Breast epithelium (tissue), 4 donors: Measurements from ENCODE around the gene TNS1. TPM values are rescaled to one million over a fixed set of nuclear protein-coding genes. Genes with fewer than 3 reads are reported as not detected.
A peak's percentile ranks its signal among the peaks of the same experiment; 100 is the strongest.

Source experiments
- DNase-seq, 2 donors: peaks; one replicate each; pipeline ENCODE4 v3.0.0-alpha.2; 2019; ENCODE audit warnings: low spot score in 2 of 2
- H3K27ac ChIP-seq, 2 donors: fragments of 200-600 bp; sonication (generic) in 1 of 2; one replicate each; pipeline ENCODE4 v1.5.1; 2016 to 2019; ENCODE audit warnings: mild to moderate bottlenecking in 1 of 2
- H3K27me3 ChIP-seq, 2 donors: fragments of 200-600 bp; sonication (generic) in 1 of 2; one replicate each; pipeline versions ENCODE4 v1.5.1 to v1.6.0; 2017 to 2019; ENCODE audit warnings: control low read depth in 1 of 2, mild to moderate bottlenecking in 1 of 2
- H3K36me3 ChIP-seq: fragments of 200-600 bp; one replicate; pipeline ENCODE4 v1.5.1; 2019
- H3K4me1 ChIP-seq, 2 donors: fragments of 200-600 bp; sonication (generic); one replicate each; pipeline ENCODE4 v1.5.1; 2016 to 2019; ENCODE audit warnings: control low read depth in 1 of 2
- H3K4me3 ChIP-seq, 3 donors: fragments of 200-600 bp; sonication (generic); 1 replicate in 2 of 3; 2 replicates in 1 of 3; pipeline ENCODE4 v1.5.1; 2016 to 2019; ENCODE audit warnings: mild to moderate bottlenecking in 3 of 3, moderate library complexity in 2 of 3
- H3K9me3 ChIP-seq, 2 donors: fragments of 200-600 bp; sonication (generic) in 1 of 2; one replicate each; pipeline ENCODE4 v1.5.1; 2016 to 2019; ENCODE audit warnings: control low read depth in 1 of 2
- POLR2A ChIP-seq: fragments of 450-650 bp; IDR thresholded peaks from one replicate; pipeline ENCODE4 v1.6.1; 2016; ENCODE audit warnings: antibody characterized with exemption, mild to moderate bottlenecking, moderate library complexity
- POLR2AphosphoS5 ChIP-seq, 3 donors: sonication (generic); formaldehyde crosslinking; IDR thresholded peaks; one replicate each; pipeline ENCODE4 v1.6.1; 2017; ENCODE audit warnings: antibody characterized with exemption in 3 of 3
- intact Hi-C: fragments of 100-400 bp; cut with DNase I; formaldehyde crosslinking; loops from one replicate; pipeline ENCODE4 v1.15.1; 2023; ENCODE audit warnings: low total_unique reads
- total RNA-seq, 3 donors: library from RNA; depleted of rRNA; stranded (reverse); fragments of >200 nt; gene quantifications; one replicate each; pipeline ENCODE4 v1.1.0, GENCODE V29; 2016
- TF ChIP-seq, protein P1 (sequence below), 3 donors: fragments of 450-650 bp; IDR thresholded peaks; one replicate each; pipeline ENCODE4 v1.5.1; 2016 to 2017; ENCODE audit warnings: antibody characterized with exemption in 3 of 3, mild to moderate bottlenecking in 3 of 3, moderate library complexity in 3 of 3

Gene TNS1
- total RNA-seq, 3 donors from 2014 or later: 141 to 577 (median 154) TPM

GRCh38 chr2:217960351-217960750, 42.4 kb downstream of the TNS1 start:
- peak overlapping the region in 1 of 2 donors; percentile 17 for H3K27ac ChIP-seq

GRCh38 chr2:217959723-217960122, 43.1 kb downstream of the TNS1 start:
- Histone ChIP-seq H3K4me3 (no peak overlapping the region), H3K27ac (peak overlapping the region in 1 of 2 donors; percentile 17), H3K9me3 (no peaks in the 10 kb centered on the region), H3K4me1 (peaks cover 0 to 11% of the 10 kb centered on the region in 2 donors), H3K36me3 (no peaks in the 10 kb centered on the region), H3K27me3 (no peaks in the 10 kb centered on the region)
- intact Hi-C loops: loop anchor here (5.0 kb wide), 1 partner anchor 933 kb away; no protein-coding TSS in a partner anchor
- TF ChIP-seq POLR2A (no peak), POLR2AphosphoS5 (IDR thresholded peaks at IDR 0.05) (no peak)
- TF ChIP-seq, protein P1, sequence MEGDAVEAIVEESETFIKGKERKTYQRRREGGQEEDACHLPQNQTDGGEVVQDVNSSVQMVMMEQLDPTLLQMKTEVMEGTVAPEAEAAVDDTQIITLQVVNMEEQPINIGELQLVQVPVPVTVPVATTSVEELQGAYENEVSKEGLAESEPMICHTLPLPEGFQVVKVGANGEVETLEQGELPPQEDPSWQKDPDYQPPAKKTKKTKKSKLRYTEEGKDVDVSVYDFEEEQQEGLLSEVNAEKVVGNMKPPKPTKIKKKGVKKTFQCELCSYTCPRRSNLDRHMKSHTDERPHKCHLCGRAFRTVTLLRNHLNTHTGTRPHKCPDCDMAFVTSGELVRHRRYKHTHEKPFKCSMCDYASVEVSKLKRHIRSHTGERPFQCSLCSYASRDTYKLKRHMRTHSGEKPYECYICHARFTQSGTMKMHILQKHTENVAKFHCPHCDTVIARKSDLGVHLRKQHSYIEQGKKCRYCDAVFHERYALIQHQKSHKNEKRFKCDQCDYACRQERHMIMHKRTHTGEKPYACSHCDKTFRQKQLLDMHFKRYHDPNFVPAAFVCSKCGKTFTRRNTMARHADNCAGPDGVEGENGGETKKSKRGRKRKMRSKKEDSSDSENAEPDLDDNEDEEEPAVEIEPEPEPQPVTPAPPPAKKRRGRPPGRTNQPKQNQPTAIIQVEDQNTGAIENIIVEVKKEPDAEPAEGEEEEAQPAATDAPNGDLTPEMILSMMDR (IDR thresholded peaks at IDR 0.05): no peak
- DNase-seq: peak in 1 of 2 donors; percentile 15

More at GRCh38 chr2:217960351-217960750, 42.4 kb downstream of the TNS1 start:
- no peaks in the 10 kb centered on the region for H3K36me3 ChIP-seq
- no peaks in the 10 kb centered on the region for H3K9me3 ChIP-seq
- peak in 1 of 2 donors; percentile 34 for DNase-seq
- intact Hi-C loops: loop anchor here (5.0 kb wide), 1 partner anchor 932 kb away; no protein-coding TSS in a partner anchor
- no peak overlapping the region for H3K4me3 ChIP-seq
- H3K4me1 ChIP-seq: peaks cover 0 to 15% of the 10 kb centered on the region in 2 donors
- H3K27me3 ChIP-seq: no peaks in the 10 kb centered on the region
- TF ChIP-seq, protein P1 (IDR thresholded peaks at IDR 0.05): no peak
- TF ChIP-seq POLR2A: no peak
- no peak for TF ChIP-seq POLR2AphosphoS5 (IDR thresholded peaks at IDR 0.05)

- no peaks in the 10 kb centered on the region for H3K36me3 ChIP-seq
- no peaks in the 10 kb centered on the region for H3K27me3 ChIP-seq
- H3K4me1 ChIP-seq: peaks cover 4 to 11% of the 10 kb centered on the region in 2 donors
- TF ChIP-seq POLR2AphosphoS5 (IDR thresholded peaks at IDR 0.05) (no peak), POLR2A (no peak)
- TF ChIP-seq, protein P1 (IDR thresholded peaks at IDR 0.05): no peak
- no peaks in the 10 kb centered on the region for H3K9me3 ChIP-seq
- no peak overlapping the region for H3K4me3 ChIP-seq
- intact Hi-C loops: no loop called here
- H3K27ac ChIP-seq: no peak overlapping the region
- DNase-seq: peak in 1 of 2 donors; percentile 43
Measured at GRCh38 chr2:217958884-217959225, 43.9 kb downstream of the TNS1 start.

- Histone ChIP-seq H3K36me3 (no peaks in the 10 kb centered on the region), H3K27me3 (no peaks in the 10 kb centered on the region), H3K27ac (no peak overlapping the region), H3K4me1 (peaks cover 9 to 15% of the 10 kb centered on the region in 2 donors), H3K9me3 (no peaks in the 10 kb centered on the region), H3K4me3 (no peak overlapping the region)
- TF ChIP-seq POLR2A (no peak), POLR2AphosphoS5 (IDR thresholded peaks at IDR 0.05) (no peak)
- TF ChIP-seq, protein P1 (IDR thresholded peaks at IDR 0.05): no peak
- DNase-seq: peak in 1 of 2 donors; percentile 38
- intact Hi-C loops: no loop called here
Measured at GRCh38 chr2:217958206-217958883, 44.5 kb downstream of the TNS1 start.
